HepG2 (cell line): Measurements from ENCODE around the gene WIPF2. TPM values are rescaled to one million over a fixed set of nuclear protein-coding genes. Genes with fewer than 3 reads are reported as not detected.
A peak's percentile ranks its signal among the peaks of the same experiment; 100 is the strongest.

Source experiments
- ARNT ChIP-seq: fragments of 450-650 bp; IDR thresholded peaks from 2 replicates; pipeline ENCODE4 v1.6.1; 2017
- DDIT3 ChIP-seq: sonication (generic); formaldehyde crosslinking; IDR thresholded peaks from 2 replicates; pipeline ENCODE4 v1.4.0; 2020; ENCODE audit warnings: mild to moderate bottlenecking, missing genetic modification reagents
- EP300 ChIP-seq, 3 experiments: sonication (generic) in 1 of 3; formaldehyde crosslinking in 1 of 3; IDR thresholded peaks; 2 replicates each; pipeline versions ENCODE4 v1.5.1 to v1.6.1; 2011 to 2020; ENCODE audit warnings: low read depth in 2 of 3, low read length in 2 of 3, borderline replicate concordance in 1 of 3, improper control_type of control experiment in 1 of 3, mild to moderate bottlenecking in 1 of 3, missing genetic modification reagents in 1 of 3, moderate library complexity in 1 of 3
- GATAD1 ChIP-seq: IDR thresholded peaks from 2 replicates; pipeline ENCODE4 v1.6.1; 2016; ENCODE audit warnings: missing genetic modification reagents, missing compliant biosample characterization
- GFI1 ChIP-seq: sonication (generic); formaldehyde crosslinking; IDR thresholded peaks from 2 replicates; pipeline ENCODE4 v1.5.0; 2020; ENCODE audit warnings: missing genetic modification reagents, mild to moderate bottlenecking, borderline replicate concordance
- GLI4 ChIP-seq: sonication (generic); formaldehyde crosslinking; IDR thresholded peaks from 2 replicates; pipeline ENCODE4 v1.5.1; 2020; ENCODE audit warnings: missing genetic modification reagents, mild to moderate bottlenecking, moderate library complexity, borderline replicate concordance
- HOXA3 ChIP-seq: sonication (generic); formaldehyde crosslinking; IDR thresholded peaks from 2 replicates; pipeline ENCODE4 v1.5.0; 2020; ENCODE audit warnings: missing genetic modification reagents
- IRF2 ChIP-seq: IDR thresholded peaks from 2 replicates; pipeline ENCODE4 v1.6.1; 2018; ENCODE audit warnings: missing genetic modification reagents, missing compliant biosample characterization
- JUN ChIP-seq: sonication (generic); formaldehyde crosslinking; IDR thresholded peaks from 2 replicates; pipeline ENCODE4 v1.4.0; 2020; ENCODE audit warnings: mild to moderate bottlenecking, missing genetic modification reagents
- JUNB ChIP-seq: sonication (generic); formaldehyde crosslinking; IDR thresholded peaks from 2 replicates; pipeline ENCODE4 v1.8.0; 2022; ENCODE audit warnings: missing genetic modification reagents, mild to moderate bottlenecking, borderline replicate concordance
- MBNL3 ChIP-seq: fragments of 250-450 bp; sonication (Bioruptor Pico); conservative IDR thresholded peaks from 2 replicates; pipeline ENCODE4 v1.8.0; 2022; ENCODE audit warnings: mild to moderate bottlenecking, inconsistent platforms
- MTERF4 ChIP-seq: sonication (generic); formaldehyde crosslinking; IDR thresholded peaks from 2 replicates; pipeline ENCODE4 v1.8.0; 2023; ENCODE audit warnings: mild to moderate bottlenecking, missing genetic modification reagents
- NPAS2 ChIP-seq: sonication (generic); formaldehyde crosslinking; IDR thresholded peaks from 2 replicates; pipeline ENCODE4 v1.8.0; 2022; ENCODE audit warnings: mild to moderate bottlenecking, missing genetic modification reagents, borderline replicate concordance
- THRA ChIP-seq: sonication (generic); formaldehyde crosslinking; IDR thresholded peaks from 2 replicates; pipeline ENCODE4 v1.4.0; 2020; ENCODE audit warnings: missing genetic modification reagents, borderline replicate concordance
- TMF1 ChIP-seq: sonication (generic); formaldehyde crosslinking; IDR thresholded peaks from 2 replicates; pipeline ENCODE4 v1.8.1; 2022; ENCODE audit warnings: low read depth, missing genetic modification reagents
- ZBTB3 ChIP-seq: sonication (generic); formaldehyde crosslinking; IDR thresholded peaks from 2 replicates; pipeline ENCODE4 v1.4.0; 2020; ENCODE audit warnings: low read depth, mild to moderate bottlenecking, moderate library complexity, missing genetic modification reagents, borderline replicate concordance
- ZNF296 ChIP-seq: sonication (generic); formaldehyde crosslinking; conservative IDR thresholded peaks from 2 replicates; pipeline ENCODE4 v1.5.0; 2020; ENCODE audit warnings: mild to moderate bottlenecking, missing genetic modification reagents
- ZNF3 ChIP-seq: IDR thresholded peaks from 2 replicates; pipeline ENCODE4 v1.7.0; 2017; ENCODE audit warnings: inconsistent platforms
- ZNF350 ChIP-seq: sonication (generic); formaldehyde crosslinking; IDR thresholded peaks from 2 replicates; pipeline ENCODE4 v1.4.0; 2020; ENCODE audit warnings: mild to moderate bottlenecking, low read depth, missing genetic modification reagents, borderline replicate concordance
- ZNF367 ChIP-seq: sonication (generic); formaldehyde crosslinking; IDR thresholded peaks from 2 replicates; pipeline ENCODE4 v1.4.0; 2020; ENCODE audit warnings: missing genetic modification reagents, borderline replicate concordance
- ZNF446 ChIP-seq: sonication (generic); formaldehyde crosslinking; IDR thresholded peaks from 2 replicates; pipeline ENCODE4 v1.5.0; 2020; ENCODE audit warnings: mild to moderate bottlenecking, missing genetic modification reagents
- ZNF549 ChIP-seq: sonication (generic); formaldehyde crosslinking; IDR thresholded peaks from 2 replicates; pipeline ENCODE4 v1.5.0; 2020; ENCODE audit warnings: missing genetic modification reagents
- ZNF589 ChIP-seq: sonication (generic); formaldehyde crosslinking; conservative IDR thresholded peaks from 2 replicates; pipeline ENCODE4 v1.8.0; 2022; ENCODE audit warnings: mild to moderate bottlenecking, moderate library complexity, missing genetic modification reagents
- ZNF740 ChIP-seq: sonication (generic); formaldehyde crosslinking; IDR thresholded peaks from 2 replicates; pipeline ENCODE4 v1.4.0; 2020; ENCODE audit warnings: missing genetic modification reagents
- ZNF746 ChIP-seq: sonication (generic); formaldehyde crosslinking; IDR thresholded peaks from 2 replicates; pipeline ENCODE4 v1.8.0; 2022; ENCODE audit warnings: mild to moderate bottlenecking, missing genetic modification reagents
- ZNF816 ChIP-seq: sonication (generic); formaldehyde crosslinking; IDR thresholded peaks from 2 replicates; pipeline ENCODE4 v1.8.0; 2022; ENCODE audit warnings: missing genetic modification reagents, mild to moderate bottlenecking, borderline replicate concordance
- ZSCAN22 ChIP-seq: sonication (generic); formaldehyde crosslinking; IDR thresholded peaks from 2 replicates; pipeline ENCODE4 v1.4.0; 2020; ENCODE audit warnings: mild to moderate bottlenecking, missing genetic modification reagents
- polyA plus RNA-seq, 8 experiments: library from polyadenylated mRNA; depleted of rRNA in 3 of 8; stranded (reverse) in 7 of 8; unstranded in 1 of 8; fragments of >200 nt; fragmentation: Illumina TruSeq in 4 of 8; extraction: Trizol in 4 of 8; gene quantifications; 2 replicates each; pipeline versions ENCODE4 v1.2.1 to v1.2.3, GENCODE V29; 2011 to 2016; ENCODE audit warnings: low read depth in 4 of 8, missing spikeins in 1 of 8, mixed read lengths in 1 of 8; ENCODE audit not compliant: insufficient read depth in 1 of 8
- total RNA-seq, 5 experiments: library from RNA; depleted of rRNA; stranded (reverse); fragments of >200 nt; fragmentation: Illumina TruSeq; extraction: Trizol; gene quantifications; 2 replicates each; pipeline ENCODE4 v1.2.3, GENCODE V29; 2016; ENCODE audit warnings: low read depth in 1 of 5

Gene WIPF2
- total and polyA plus RNA-seq, 2 of the 13 experiments (the other 11 are each of a cell fraction or from before 2014, with no cell fraction given) = 7.2 to 10.8 TPM

GRCh38 chr17:40218740-40219593 is at the start of gene WIPF2 (continued):
- TF ChIP-seq ZNF549 (no peak), NPAS2 (CRISPR knock-in tag) (no peak), EP300 (IDR thresholded peaks at IDR 0.05; ENCODE audit: low read depth in 2 of 2, low read length in 2 of 2) (0 out of 4 replicates have a peak, but pooled peaks of 1 of the 2 experiments have one; percentile 12), EP300 (CRISPR knock-in tag; IDR thresholded peaks at IDR 0.05; ENCODE audit: borderline replicate concordance) (no peak), TMF1 (CRISPR knock-in tag) (no peak), JUNB (CRISPR knock-in tag) (no peak), ZNF367 (CRISPR knock-in tag) (0 out of 2 replicates have a peak, but pooled peaks have one; percentile 16), JUN (CRISPR knock-in tag) (peak; percentile 78), GLI4 (CRISPR knock-in tag) (no peak), ARNT (no peak), ZNF446 (no peak), HOXA3 (CRISPR knock-in tag) (peak; percentile 97), ZBTB3 (CRISPR knock-in tag) (peak; percentile 73; the same call in 1 of the 2 replicates), ZNF296 (CRISPR knock-in tag) (no peak), ZNF740 (CRISPR knock-in tag) (0 out of 2 replicates have a peak, but pooled peaks have one; percentile 19), ZSCAN22 (CRISPR knock-in tag) (no peak), IRF2 (CRISPR knock-in tag) (0 out of 2 replicates have a peak, but pooled peaks have one; percentile 35), MTERF4 (CRISPR knock-in tag) (0 out of 2 replicates have a peak, but pooled peaks have one; percentile 47), THRA (no peak; the same call in 1 of the 2 replicates), ZNF816 (peak; percentile 11; the same call in 1 of the 2 replicates), ZNF350 (CRISPR knock-in tag) (peak; percentile 85), ZNF589 (peak; percentile 69; the same call in 1 of the 2 replicates), GFI1 (CRISPR knock-in tag) (0 out of 2 replicates have a peak, but pooled peaks have one; percentile 55), DDIT3 (CRISPR knock-in tag) (no peak), ZNF746 (CRISPR knock-in tag) (peak; percentile 78), ZNF3 (CRISPR knock-in tag) (no peak), MBNL3 (CRISPR knock-in tag) (no peak), GATAD1 (CRISPR knock-in tag) (peak; percentile 79)
